HepG2 (cell line): Measurements from ENCODE around the gene METAP1. TPM values are rescaled to one million over a fixed set of nuclear protein-coding genes. Genes with fewer than 3 reads are reported as not detected.

Experiments
- AGO2 ChIP-seq: fragments of 200-400 bp; formaldehyde crosslinking; optimal IDR thresholded peaks from 2 replicates; pipeline ENCODE3; 2017; ENCODE audit warnings: mild to moderate bottlenecking, low read depth, low read length, moderate library complexity
- CENPX ChIP-seq: sonication (generic); formaldehyde crosslinking; IDR thresholded peaks from 2 replicates; pipeline ENCODE4 v1.9.0; 2021; ENCODE audit warnings: mild to moderate bottlenecking, missing genetic modification reagents, moderate library complexity
- CHCHD3 ChIP-seq: sonication (generic); formaldehyde crosslinking; IDR thresholded peaks from 2 replicates; pipeline ENCODE4 v1.8.0; 2022; ENCODE audit warnings: mild to moderate bottlenecking, missing genetic modification reagents, moderate library complexity
- DR1 ChIP-seq: sonication (generic); formaldehyde crosslinking; IDR thresholded peaks from 2 replicates; pipeline ENCODE4 v1.8.0; 2021; ENCODE audit warnings: mild to moderate bottlenecking, missing genetic modification reagents, inconsistent platforms
- EHMT2 ChIP-seq: fragments of 200-600 bp; sonication (generic); IDR thresholded peaks from 2 replicates; pipeline ENCODE4 v1.7.0; 2017; ENCODE audit warnings: antibody characterized with exemption, low read depth, low read length, borderline replicate concordance
- FOXO1 ChIP-seq: sonication (generic); formaldehyde crosslinking; IDR thresholded peaks from 2 replicates; pipeline ENCODE4 v1.4.0; 2020; ENCODE audit warnings: missing genetic modification reagents
- MZF1 ChIP-seq: sonication (generic); formaldehyde crosslinking; IDR thresholded peaks from 2 replicates; pipeline ENCODE4 v1.8.1; 2023; ENCODE audit warnings: mild to moderate bottlenecking, missing genetic modification reagents, borderline replicate concordance
- POLR2AphosphoS5 ChIP-seq: IDR thresholded peaks from 2 replicates; pipeline ENCODE4 v1.6.1; 2012; ENCODE audit warnings: low read depth, low read length
- RARG ChIP-seq: sonication (generic); formaldehyde crosslinking; IDR thresholded peaks from 2 replicates; pipeline ENCODE4 v1.4.0; 2020; ENCODE audit warnings: low read depth, mild to moderate bottlenecking, missing genetic modification reagents
- TCF7L2 ChIP-seq: IDR thresholded peaks from 2 replicates; pipeline ENCODE4 v1.6.1; 2011; ENCODE audit warnings: mild to moderate bottlenecking, low read depth, low read length, moderate library complexity
- ZNF496 ChIP-seq: sonication (generic); formaldehyde crosslinking; IDR thresholded peaks from 2 replicates; pipeline ENCODE4 v1.8.1; 2023; ENCODE audit warnings: mild to moderate bottlenecking, moderate library complexity, missing genetic modification reagents; ENCODE audit not compliant: insufficient replicate concordance
- polyA plus RNA-seq, 8 experiments: library from polyadenylated mRNA; depleted of rRNA in 3 of 8; stranded (reverse) in 7 of 8; unstranded in 1 of 8; fragments of >200 nt; fragmentation: Illumina TruSeq in 4 of 8; extraction: Trizol in 4 of 8; gene quantifications; 2 replicates each; pipeline versions ENCODE4 v1.2.1 to v1.2.3, GENCODE V29; 2011 to 2016; ENCODE audit warnings: low read depth in 4 of 8, missing spikeins in 1 of 8, mixed read lengths in 1 of 8; ENCODE audit not compliant: insufficient read depth in 1 of 8
- total RNA-seq, 5 experiments: library from RNA; depleted of rRNA; stranded (reverse); fragments of >200 nt; fragmentation: Illumina TruSeq; extraction: Trizol; gene quantifications; 2 replicates each; pipeline ENCODE4 v1.2.3, GENCODE V29; 2016; ENCODE audit warnings: low read depth in 1 of 5
- TF ChIP-seq, protein P1 (sequence below): sonication (generic); formaldehyde crosslinking; IDR thresholded peaks from one replicate; pipeline ENCODE4 v1.5.1; 2020; ENCODE audit warnings: mild to moderate bottlenecking, missing genetic modification reagents; ENCODE audit errors: not compliant biosample characterization
- TF ChIP-seq, protein P2 (sequence below): IDR thresholded peaks from 2 replicates; pipeline ENCODE4 v1.6.1; 2016; ENCODE audit warnings: low read depth
- TF ChIP-seq, protein P3 (sequence below): fragments of 450-650 bp; IDR thresholded peaks from 2 replicates; pipeline ENCODE4 v1.6.1; 2016
- TF ChIP-seq, protein P4 (sequence below): sonication (generic); formaldehyde crosslinking; IDR thresholded peaks from 2 replicates; pipeline ENCODE4 v1.4.0; 2020; ENCODE audit warnings: mild to moderate bottlenecking, low read depth, missing genetic modification reagents

The METAP1 gene
- total and polyA plus RNA-seq, 2 of the 13 experiments (the other 11 are each of a cell fraction or from before 2014, with no cell fraction given) = 44.9 to 53.5 TPM

DNA sequence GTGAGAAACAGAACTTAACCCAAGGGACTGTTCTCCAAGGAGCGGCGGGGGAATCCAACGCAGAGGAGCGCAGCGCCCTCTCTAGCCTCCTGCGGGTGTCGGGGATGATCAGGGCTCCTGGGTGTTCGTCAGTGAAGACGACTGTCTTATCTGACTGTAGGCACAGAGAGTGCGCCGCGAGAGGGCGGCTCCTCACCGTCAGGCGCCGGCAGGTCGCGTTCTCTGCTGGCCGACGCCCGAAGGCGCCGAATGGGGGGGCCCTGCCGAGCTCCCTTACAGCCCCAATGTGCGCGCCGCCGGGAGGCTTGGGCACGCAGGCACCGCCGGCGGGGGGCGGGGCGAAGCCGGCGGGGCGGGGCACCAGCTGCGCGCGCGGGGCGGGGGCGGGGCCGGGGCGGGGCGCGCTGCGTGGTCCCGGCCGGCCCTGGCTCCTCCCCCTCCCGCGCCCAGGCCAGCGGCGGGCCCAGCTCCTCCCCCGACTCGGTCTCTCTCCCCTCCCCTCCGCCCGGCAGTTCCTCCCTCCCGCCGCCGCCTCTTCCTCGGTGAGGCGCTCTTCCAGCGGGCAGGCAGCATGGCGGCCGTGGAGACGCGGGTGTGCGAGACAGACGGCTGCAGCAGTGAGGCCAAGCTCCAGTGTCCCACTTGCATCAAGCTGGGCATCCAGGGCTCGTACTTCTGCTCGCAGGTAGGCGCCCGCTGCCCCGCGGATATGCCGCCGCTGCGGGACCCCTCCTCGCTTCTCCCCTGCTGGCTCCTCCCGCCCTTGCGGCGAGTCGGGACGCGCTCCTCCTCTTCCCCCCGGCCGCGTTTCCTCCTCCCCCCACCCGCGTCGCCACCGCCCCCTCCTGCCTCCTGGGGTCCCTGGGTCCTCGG, at the start of gene METAP1 (continued):
- TF ChIP-seq, protein P1, sequence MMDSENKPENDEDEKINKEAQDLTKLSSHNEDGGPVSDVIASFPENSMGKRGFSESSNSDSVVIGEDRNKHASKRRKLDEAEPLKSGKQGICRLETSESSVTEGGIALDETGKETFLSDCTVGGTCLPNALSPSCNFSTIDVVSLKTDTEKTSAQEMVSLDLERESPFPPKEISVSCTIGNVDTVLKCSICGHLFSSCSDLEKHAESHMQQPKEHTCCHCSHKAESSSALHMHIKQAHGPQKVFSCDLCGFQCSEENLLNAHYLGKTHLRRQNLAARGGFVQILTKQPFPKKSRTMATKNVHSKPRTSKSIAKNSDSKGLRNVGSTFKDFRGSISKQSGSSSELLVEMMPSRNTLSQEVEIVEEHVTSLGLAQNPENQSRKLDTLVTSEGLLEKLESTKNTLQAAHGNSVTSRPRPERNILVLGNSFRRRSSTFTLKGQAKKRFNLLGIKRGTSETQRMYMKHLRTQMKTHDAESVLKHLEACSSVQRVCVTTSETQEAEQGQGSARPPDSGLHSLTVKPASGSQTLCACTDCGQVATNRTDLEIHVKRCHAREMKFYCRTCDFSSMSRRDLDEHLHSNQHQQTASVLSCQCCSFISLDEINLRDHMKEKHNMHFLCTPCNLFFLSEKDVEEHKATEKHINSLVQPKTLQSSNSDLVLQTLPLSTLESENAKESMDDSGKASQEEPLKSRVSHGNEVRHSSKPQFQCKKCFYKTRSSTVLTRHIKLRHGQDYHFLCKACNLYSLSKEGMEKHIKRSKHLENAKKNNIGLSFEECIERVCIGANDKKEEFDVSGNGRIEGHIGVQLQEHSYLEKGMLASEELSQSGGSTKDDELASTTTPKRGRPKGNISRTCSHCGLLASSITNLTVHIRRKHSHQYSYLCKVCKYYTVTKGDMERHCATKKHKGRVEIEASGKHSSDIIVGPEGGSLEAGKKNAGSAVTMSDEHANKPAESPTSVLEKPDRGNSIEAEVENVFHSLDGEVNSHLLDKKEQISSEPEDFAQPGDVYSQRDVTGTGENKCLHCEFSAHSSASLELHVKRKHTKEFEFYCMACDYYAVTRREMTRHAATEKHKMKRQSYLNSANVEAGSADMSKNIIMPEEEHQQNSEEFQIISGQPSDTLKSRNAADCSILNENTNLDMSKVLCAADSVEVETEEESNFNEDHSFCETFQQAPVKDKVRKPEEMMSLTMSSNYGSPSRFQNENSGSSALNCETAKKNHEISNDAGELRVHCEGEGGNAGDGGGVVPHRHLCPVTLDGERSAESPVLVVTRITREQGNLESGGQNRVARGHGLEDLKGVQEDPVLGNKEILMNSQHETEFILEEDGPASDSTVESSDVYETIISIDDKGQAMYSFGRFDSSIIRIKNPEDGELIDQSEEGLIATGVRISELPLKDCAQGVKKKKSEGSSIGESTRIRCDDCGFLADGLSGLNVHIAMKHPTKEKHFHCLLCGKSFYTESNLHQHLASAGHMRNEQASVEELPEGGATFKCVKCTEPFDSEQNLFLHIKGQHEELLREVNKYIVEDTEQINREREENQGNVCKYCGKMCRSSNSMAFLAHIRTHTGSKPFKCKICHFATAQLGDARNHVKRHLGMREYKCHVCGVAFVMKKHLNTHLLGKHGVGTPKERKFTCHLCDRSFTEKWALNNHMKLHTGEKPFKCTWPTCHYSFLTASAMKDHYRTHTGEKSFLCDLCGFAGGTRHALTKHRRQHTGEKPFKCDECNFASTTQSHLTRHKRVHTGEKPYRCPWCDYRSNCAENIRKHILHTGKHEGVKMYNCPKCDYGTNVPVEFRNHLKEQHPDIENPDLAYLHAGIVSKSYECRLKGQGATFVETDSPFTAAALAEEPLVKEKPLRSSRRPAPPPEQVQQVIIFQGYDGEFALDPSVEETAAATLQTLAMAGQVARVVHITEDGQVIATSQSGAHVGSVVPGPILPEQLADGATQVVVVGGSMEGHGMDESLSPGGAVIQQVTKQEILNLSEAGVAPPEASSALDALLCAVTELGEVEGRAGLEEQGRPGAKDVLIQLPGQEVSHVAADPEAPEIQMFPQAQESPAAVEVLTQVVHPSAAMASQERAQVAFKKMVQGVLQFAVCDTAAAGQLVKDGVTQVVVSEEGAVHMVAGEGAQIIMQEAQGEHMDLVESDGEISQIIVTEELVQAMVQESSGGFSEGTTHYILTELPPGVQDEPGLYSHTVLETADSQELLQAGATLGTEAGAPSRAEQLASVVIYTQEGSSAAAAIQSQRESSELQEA = peak; percentile 8
- TF ChIP-seq EHMT2 = no peak
- TF ChIP-seq TCF7L2 = no peak
- TF ChIP-seq ZNF496 (CRISPR knock-in tag) = no peak
- TF ChIP-seq, protein P2, sequence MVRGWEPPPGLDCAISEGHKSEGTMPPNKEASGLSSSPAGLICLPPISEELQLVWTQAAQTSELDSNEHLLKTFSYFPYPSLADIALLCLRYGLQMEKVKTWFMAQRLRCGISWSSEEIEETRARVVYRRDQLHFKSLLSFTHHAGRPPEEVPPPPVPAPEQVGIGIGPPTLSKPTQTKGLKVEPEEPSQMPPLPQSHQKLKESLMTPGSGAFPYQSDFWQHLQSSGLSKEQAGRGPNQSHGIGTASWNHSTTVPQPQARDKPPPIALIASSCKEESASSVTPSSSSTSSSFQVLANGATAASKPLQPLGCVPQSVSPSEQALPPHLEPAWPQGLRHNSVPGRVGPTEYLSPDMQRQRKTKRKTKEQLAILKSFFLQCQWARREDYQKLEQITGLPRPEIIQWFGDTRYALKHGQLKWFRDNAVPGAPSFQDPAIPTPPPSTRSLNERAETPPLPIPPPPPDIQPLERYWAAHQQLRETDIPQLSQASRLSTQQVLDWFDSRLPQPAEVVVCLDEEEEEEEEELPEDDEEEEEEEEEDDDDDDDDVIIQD (CRISPR knock-in tag) = peak; percentile 19; the same call in 1 of the 2 replicates
- no peak for TF ChIP-seq MZF1 (CRISPR knock-in tag)
- TF ChIP-seq CHCHD3 (CRISPR knock-in tag) = peak; percentile 91
- peak; percentile 29 for TF ChIP-seq FOXO1 (CRISPR knock-in tag)
- TF ChIP-seq, protein P3, sequence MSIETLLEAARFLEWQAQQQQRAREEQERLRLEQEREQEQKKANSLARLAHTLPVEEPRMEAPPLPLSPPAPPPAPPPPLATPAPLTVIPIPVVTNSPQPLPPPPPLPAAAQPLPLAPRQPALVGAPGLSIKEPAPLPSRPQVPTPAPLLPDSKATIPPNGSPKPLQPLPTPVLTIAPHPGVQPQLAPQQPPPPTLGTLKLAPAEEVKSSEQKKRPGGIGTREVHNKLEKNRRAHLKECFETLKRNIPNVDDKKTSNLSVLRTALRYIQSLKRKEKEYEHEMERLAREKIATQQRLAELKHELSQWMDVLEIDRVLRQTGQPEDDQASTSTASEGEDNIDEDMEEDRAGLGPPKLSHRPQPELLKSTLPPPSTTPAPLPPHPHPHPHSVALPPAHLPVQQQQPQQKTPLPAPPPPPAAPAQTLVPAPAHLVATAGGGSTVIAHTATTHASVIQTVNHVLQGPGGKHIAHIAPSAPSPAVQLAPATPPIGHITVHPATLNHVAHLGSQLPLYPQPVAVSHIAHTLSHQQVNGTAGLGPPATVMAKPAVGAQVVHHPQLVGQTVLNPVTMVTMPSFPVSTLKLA = no peak
- TF ChIP-seq AGO2 = peak; percentile 66
- no peak for TF ChIP-seq CENPX (CRISPR knock-in tag)
- peak; percentile 69; the same call in 1 of the 2 replicates for TF ChIP-seq DR1 (CRISPR knock-in tag)
- TF ChIP-seq, protein P4, sequence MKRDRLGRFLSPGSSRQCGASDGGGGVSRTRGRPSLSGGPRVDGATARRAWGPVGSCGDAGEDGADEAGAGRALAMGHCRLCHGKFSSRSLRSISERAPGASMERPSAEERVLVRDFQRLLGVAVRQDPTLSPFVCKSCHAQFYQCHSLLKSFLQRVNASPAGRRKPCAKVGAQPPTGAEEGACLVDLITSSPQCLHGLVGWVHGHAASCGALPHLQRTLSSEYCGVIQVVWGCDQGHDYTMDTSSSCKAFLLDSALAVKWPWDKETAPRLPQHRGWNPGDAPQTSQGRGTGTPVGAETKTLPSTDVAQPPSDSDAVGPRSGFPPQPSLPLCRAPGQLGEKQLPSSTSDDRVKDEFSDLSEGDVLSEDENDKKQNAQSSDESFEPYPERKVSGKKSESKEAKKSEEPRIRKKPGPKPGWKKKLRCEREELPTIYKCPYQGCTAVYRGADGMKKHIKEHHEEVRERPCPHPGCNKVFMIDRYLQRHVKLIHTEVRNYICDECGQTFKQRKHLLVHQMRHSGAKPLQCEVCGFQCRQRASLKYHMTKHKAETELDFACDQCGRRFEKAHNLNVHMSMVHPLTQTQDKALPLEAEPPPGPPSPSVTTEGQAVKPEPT = no peak
- TF ChIP-seq POLR2AphosphoS5 = peak; percentile 85
- no peak for TF ChIP-seq RARG (CRISPR knock-in tag)
